AG04449 (cell line): Measurements from ENCODE around the gene FAM53B.

Source experiments
- CTCF ChIA-PET: fragments of 350-600 bp; formaldehyde crosslinking; extraction: SDS; loops from one replicate; lab custom pipeline; 2021; ENCODE audit warnings: antibody characterized with exemption; lab: Yijun Ruan, JAX
- POLR2A ChIA-PET: fragments of 400-600, 350-600 bp; formaldehyde crosslinking; extraction: SDS; loops from one replicate; lab custom pipeline; 2020; ENCODE audit warnings: antibody characterized with exemption, inconsistent platforms; lab: Yijun Ruan, JAX
- DNase-seq: peaks from one replicate; pipeline ENCODE4 v3.0.0-alpha.2; 2010; ENCODE audit warnings: low read depth, low spot score
- H3K4me3 ChIP-seq: 2 replicates; pipeline ENCODE4 v1.5.1; 2011; ENCODE audit warnings: low read depth, mild to moderate bottlenecking, control low read depth, low read length
- TF ChIP-seq, protein P1 (sequence below): IDR thresholded peaks from one replicate; pipeline ENCODE4 v1.5.1; 2011; ENCODE audit warnings: mild to moderate bottlenecking, moderate library complexity, low read length, control low read depth, inconsistent platforms; ENCODE audit not compliant: insufficient read depth; ENCODE audit errors: missing control alignments

Gene FAM53B

DNA sequence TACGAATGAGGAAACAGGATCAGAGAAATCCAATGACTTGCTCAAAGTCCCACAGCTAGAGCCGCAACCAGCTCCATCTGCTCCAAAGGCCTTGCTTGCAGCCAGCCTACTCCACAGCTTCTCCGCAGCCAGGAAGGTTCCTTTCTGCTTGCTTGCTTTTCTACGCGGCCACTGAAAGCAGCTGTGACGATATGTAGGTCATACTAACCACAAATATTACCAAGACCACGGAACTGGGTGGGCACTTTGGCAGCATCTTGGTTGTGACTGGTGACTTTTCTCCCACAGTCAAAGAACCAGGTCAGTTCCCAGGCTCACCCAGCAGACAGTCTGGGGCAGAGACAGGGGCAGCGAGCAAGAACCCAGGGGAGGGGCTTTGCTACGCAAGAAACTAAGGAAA, 86.4 kb downstream of the FAM53B start:
- POLR2A ChIA-PET: no interaction called here
- H3K4me3 ChIP-seq: no peak overlapping the region

DNA sequence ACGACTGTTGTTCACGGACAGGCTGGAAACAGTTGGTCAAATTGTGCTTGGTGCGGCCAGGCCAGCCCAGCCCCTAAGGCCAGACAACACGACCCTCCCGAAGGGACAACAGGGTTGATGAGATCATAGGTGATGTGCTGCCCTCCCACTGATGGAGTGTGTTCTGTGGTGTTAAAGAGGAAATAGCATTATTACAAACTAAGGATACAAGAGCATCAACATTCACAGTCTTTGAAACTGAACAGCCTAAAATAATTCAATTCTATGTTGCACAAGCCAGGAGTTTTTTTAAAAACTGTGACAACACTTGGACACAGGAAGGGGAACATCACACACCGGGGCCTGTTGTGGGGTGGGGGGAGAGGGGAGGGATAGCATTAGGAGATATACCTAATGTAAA, 87.6 kb downstream of the FAM53B start:
- ChIA-PET POLR2A (no interaction called here), CTCF (no interaction called here)
- TF ChIP-seq, protein P1, sequence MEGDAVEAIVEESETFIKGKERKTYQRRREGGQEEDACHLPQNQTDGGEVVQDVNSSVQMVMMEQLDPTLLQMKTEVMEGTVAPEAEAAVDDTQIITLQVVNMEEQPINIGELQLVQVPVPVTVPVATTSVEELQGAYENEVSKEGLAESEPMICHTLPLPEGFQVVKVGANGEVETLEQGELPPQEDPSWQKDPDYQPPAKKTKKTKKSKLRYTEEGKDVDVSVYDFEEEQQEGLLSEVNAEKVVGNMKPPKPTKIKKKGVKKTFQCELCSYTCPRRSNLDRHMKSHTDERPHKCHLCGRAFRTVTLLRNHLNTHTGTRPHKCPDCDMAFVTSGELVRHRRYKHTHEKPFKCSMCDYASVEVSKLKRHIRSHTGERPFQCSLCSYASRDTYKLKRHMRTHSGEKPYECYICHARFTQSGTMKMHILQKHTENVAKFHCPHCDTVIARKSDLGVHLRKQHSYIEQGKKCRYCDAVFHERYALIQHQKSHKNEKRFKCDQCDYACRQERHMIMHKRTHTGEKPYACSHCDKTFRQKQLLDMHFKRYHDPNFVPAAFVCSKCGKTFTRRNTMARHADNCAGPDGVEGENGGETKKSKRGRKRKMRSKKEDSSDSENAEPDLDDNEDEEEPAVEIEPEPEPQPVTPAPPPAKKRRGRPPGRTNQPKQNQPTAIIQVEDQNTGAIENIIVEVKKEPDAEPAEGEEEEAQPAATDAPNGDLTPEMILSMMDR: no peak

More for the DNA sequence above, 86.4 kb downstream of the FAM53B start:
- no peak for DNase-seq
- TF ChIP-seq, protein P1: no peak
- CTCF ChIA-PET: interaction anchor here (0.7 kb wide), 1 partner anchor 12 kb away, joined by 3 read pairs; no protein-coding TSS in a partner anchor

DNA sequence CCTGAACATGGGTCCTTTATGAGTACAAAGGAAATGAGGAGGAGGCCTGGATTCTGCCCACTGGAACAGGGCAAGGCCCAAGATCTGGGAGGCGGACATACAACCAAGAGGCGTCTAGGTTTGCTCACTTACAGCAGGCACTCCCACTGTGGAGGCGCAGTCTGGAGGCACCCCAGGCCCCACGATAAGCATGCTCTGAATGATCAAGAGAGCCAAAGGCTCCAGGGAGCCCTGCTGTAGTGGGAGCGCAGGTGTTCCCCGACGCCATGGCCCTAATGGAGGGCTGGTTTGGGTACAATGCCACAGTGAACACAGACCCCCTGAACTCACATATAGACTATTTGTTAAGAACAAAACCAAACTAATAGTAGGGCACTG, 88.1 kb downstream of the FAM53B start:
- POLR2A ChIA-PET: no interaction called here
- no peak overlapping the region for H3K4me3 ChIP-seq
- TF ChIP-seq, protein P1: no peak
- CTCF ChIA-PET: no interaction called here
- DNase-seq: no peak

More for the DNA sequence above, 87.6 kb downstream of the FAM53B start:
- DNase-seq: no peak
- H3K4me3 ChIP-seq: no peak overlapping the region

DNA sequence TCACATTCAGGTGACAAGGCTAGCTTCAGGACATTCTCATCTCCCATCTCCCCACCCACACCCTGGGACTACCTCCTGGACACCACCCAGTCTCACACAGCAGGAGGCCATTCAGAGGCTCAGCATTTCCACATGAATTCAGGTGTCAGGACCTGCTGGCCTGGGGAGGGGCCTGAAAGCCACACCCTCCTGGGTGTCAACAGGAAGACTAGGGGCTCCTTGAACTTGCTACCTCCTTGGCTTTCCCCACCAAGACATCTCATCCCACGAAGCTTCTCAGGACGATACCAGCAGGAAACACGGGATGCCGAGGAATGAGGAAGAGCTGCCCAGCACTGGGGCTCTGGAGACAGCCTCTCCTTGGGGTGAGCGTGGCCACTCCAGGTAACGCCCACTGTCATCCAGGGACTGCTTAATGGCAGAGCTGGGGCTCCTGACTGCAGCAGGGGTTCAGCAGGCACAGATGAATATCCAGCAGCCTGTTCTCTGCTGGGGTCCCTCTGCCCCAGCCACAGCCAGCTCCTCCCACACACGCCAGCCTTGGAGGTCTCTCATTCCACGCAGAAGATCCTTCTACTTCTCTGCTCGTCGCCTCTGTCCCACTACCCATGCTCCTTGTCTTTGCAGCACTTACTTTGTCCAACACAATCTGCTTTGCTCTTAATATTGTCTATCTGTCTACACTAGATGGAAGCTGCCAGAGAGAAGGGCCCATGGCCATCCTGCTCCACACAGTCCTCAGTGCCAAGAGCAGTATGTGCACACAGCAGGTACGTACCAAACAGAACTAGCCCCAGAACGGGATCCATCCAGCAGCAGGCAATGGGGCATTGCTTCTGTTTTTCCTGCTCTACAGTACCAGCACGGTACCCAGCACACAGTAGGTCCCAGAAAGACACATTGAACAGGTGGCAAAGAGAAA, 88.7 kb downstream of the FAM53B start:
- DNase-seq: no peak
- H3K4me3 ChIP-seq: no peak overlapping the region
- TF ChIP-seq, protein P1: no peak
- POLR2A ChIA-PET: no interaction called here
- CTCF ChIA-PET: no interaction called here

DNA sequence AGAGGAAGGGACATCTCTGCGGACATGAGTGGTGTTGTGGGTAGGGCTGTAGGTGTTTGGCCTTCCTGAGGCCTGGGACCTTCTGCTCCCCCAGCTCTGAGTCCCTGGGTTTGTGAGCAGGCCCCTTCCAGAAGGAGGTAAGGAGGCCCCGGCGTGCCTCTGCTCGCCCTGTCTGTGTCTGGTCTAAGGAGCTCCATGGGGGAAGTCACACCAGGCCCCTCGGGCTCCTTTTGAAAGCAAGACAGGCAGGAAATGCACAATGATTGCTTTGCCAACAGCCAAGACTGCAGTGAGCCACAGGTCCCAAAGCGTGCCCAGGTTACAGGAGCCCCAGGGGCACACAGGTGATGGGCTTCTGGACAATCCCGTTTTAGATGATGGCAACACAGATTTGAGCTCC, 89.5 kb downstream of the FAM53B start:
- H3K4me3 ChIP-seq: no peak overlapping the region
- TF ChIP-seq, protein P1: no peak
- ChIA-PET CTCF (interaction anchor here (0.5 kb wide), 1 partner anchor 92 kb away, joined by 3 read pairs; no protein-coding TSS in a partner anchor), POLR2A (no interaction called here)
- no peak for DNase-seq

DNA sequence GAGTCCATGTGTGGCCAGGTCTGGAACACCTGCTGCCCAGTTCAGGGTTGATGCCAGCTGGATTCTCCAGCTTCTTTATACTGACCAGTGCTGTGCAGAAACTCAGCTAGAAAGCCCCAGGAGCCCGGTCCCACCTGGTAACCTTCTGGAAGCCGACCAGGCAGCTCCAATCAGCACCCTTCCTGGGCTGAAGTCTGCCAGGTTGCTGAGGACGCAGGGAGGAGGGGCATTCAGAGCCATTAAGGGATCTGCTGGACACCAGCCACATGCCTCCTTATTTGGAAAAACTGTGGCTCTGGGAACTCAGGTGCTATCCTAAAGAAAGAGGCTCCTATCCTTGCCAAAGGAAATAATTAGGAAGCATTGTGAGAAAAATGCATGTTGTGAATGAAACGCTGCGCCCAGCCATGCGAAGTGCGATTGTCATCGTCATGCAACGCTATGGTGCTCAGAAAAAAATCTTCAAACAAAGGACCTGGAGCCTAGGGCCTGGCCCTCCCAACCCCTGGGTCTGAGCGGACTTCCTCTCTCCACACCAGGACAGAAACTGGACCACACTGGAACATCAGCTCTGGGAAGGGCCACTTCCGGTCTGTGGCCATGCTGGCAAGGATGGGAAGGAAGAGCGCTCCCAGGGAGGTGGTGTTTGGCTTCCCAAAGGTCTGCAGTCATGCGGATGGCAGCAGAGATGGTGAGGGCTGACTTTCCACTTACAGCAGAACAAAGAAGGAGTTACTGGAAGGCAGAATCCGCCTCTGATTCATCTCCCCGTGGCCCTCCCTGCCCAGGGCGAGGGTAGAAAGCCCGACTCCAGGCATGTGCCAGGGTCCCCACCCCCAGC, 90.1 kb downstream of the FAM53B start:
- DNase-seq: no peak
- TF ChIP-seq, protein P1: no peak
- ChIA-PET POLR2A (no interaction called here), CTCF (interaction anchor here (0.5 kb wide), 1 partner anchor 91 kb away, joined by 3 read pairs; no protein-coding TSS in a partner anchor)
- no peak overlapping the region for H3K4me3 ChIP-seq
